GDM1 (cell line): ENCODE data around the gene ACTG2.
"Not testable (repeated sequence)": the region's sequence is repeated elsewhere in the genome, so short reads cannot be mapped to it uniquely, and the experiment has no call there.

Source experiments
- DNase-seq: peaks from one replicate; lab custom pipeline; 2025; lab: John Stamatoyannopoulos, UW

The ACTG2 gene

GRCh38 chr2:73893764-73894474, 1.1 kb downstream of the ACTG2 start:
- no peak for DNase-seq

- no peak for DNase-seq
Observed at GRCh38 chr2:73894475-73894850, 1.7 kb downstream of the ACTG2 start.

GRCh38 chr2:73894877-73895276, 2.1 kb downstream of the ACTG2 start:
- no peak for DNase-seq

GRCh38 chr2:73895473-73895872, 2.7 kb downstream of the ACTG2 start:
- DNase-seq: no peak

- peak; percentile 29 for DNase-seq
Observed at GRCh38 chr2:73896362-73897239, 3.8 kb downstream of the ACTG2 start.

- DNase-seq: no peak
Observed at GRCh38 chr2:73897240-73897583, 4.4 kb downstream of the ACTG2 start.

GRCh38 chr2:73897934-73898333, 5.1 kb downstream of the ACTG2 start:
- no peak for DNase-seq

- DNase-seq: no peak
Observed at GRCh38 chr2:73899801-73900336, 7.1 kb downstream of the ACTG2 start.

GRCh38 chr2:73901143-73901542, 8.3 kb downstream of the ACTG2 start:
- no peak for DNase-seq

- no peak for DNase-seq
Observed at GRCh38 chr2:73902284-73902683, 9.5 kb downstream of the ACTG2 start.

- no peak for DNase-seq
Observed at GRCh38 chr2:73903313-73903712, 10.5 kb downstream of the ACTG2 start.

GRCh38 chr2:73903949-73904613, 11.3 kb downstream of the ACTG2 start:
- DNase-seq: not testable (repeated sequence)

- no peak for DNase-seq
Observed at GRCh38 chr2:73904952-73905351, 12.1 kb downstream of the ACTG2 start.

- DNase-seq: no peak
Observed at GRCh38 chr2:73906847-73907505, 14.2 kb downstream of the ACTG2 start.

- peak; percentile 17 for DNase-seq
Observed at GRCh38 chr2:73907840-73908452, 15.1 kb downstream of the ACTG2 start.

- no peak for DNase-seq
Observed at GRCh38 chr2:73908689-73909652, 16.2 kb downstream of the ACTG2 start.

GRCh38 chr2:73910873-73911547, 18.2 kb downstream of the ACTG2 start:
- no peak for DNase-seq

- DNase-seq: no peak
Observed at GRCh38 chr2:73911548-73912208, 18.9 kb downstream of the ACTG2 start.

GRCh38 chr2:73913414-73914054, 20.7 kb downstream of the ACTG2 start:
- DNase-seq: no peak
